HAP-1 (cell line): ENCODE measurements around the gene RELL2.
"Not testable (repeated sequence)": the region's sequence is repeated elsewhere in the genome, so short reads cannot be mapped to it uniquely, and the experiment has no call there.

ENCODE experiments used
- DNase-seq, 2 experiments: peaks; one replicate each; pipeline ENCODE4 v3.0.0-alpha.2; 2016 to 2020; ENCODE audit warnings: low spot score in 2 of 2
- H3K27me3 ChIP-seq: fragments of 250-450 bp; sonication (Bioruptor Pico); 2 replicates; pipeline ENCODE4 v1.5.1; 2020; ENCODE audit warnings: low read depth, mild to moderate bottlenecking, moderate library complexity
- H3K36me3 ChIP-seq: fragments of 250-450 bp; sonication (Bioruptor Pico); replicated peaks from 2 replicates; pipeline ENCODE4 v1.5.1; 2020; ENCODE audit warnings: mild to moderate bottlenecking
- H3K4me1 ChIP-seq: fragments of 250-450 bp; sonication (Bioruptor Pico); 2 replicates; pipeline ENCODE4 v1.5.1; 2020; ENCODE audit warnings: mild to moderate bottlenecking
- H3K4me3 ChIP-seq: fragments of 250-450 bp; sonication (Bioruptor Pico); 2 replicates; pipeline ENCODE4 v1.5.1; 2020; ENCODE audit warnings: mild to moderate bottlenecking, moderate library complexity
- H3K9me3 ChIP-seq: fragments of 250-450 bp; sonication (Bioruptor Pico); 2 replicates; pipeline ENCODE4 v1.5.1; 2020; ENCODE audit warnings: mild to moderate bottlenecking, moderate library complexity
- in situ Hi-C: fragments of 300-500 bp; cut with MboI; formaldehyde crosslinking; loops from 3 replicates; pipeline ENCODE4 v1.14.3; 2020; ENCODE audit warnings: low sequenced_read_pairs, inconsistent platforms, mixed read lengths

Gene RELL2

GRCh38 chr5:141609921-141610320 is 26.9 kb upstream of the RELL2 start:
- H3K4me3 ChIP-seq, H3K36me3 ChIP-seq, H3K27me3 ChIP-seq, H3K9me3 ChIP-seq, DNase-seq, in situ Hi-C loops, H3K4me1 ChIP-seq: not testable (repeated sequence)

- in situ Hi-C loops = no loop called here
- H3K4me3 ChIP-seq = no peak overlapping the region
- H3K9me3 ChIP-seq = no peaks in the 10 kb centered on the region
- H3K27me3 ChIP-seq = no peaks in the 10 kb centered on the region
- H3K4me1 ChIP-seq = peaks cover 11% of the 10 kb centered on the region
- no peaks in the 10 kb centered on the region for H3K36me3 ChIP-seq
- no peak for DNase-seq
These were observed 25.5 kb upstream of the RELL2 start for GRCh38 chr5:141611289-141611688.

- DNase-seq = no peak
- H3K4me3 ChIP-seq = no peak overlapping the region
- no peaks in the 10 kb centered on the region; the same call in none of the 2 replicates for H3K36me3 ChIP-seq
- H3K9me3 ChIP-seq = no peaks in the 10 kb centered on the region
- no peaks in the 10 kb centered on the region for H3K27me3 ChIP-seq
- peaks cover 23% of the 10 kb centered on the region for H3K4me1 ChIP-seq
- in situ Hi-C loops = no loop called here
These were observed 23.5 kb upstream of the RELL2 start for GRCh38 chr5:141613344-141613743.

- no peaks in the 10 kb centered on the region for H3K27me3 ChIP-seq
- DNase-seq = no peak
- H3K36me3 ChIP-seq = peaks cover 17% of the 10 kb centered on the region
- H3K9me3 ChIP-seq = no peaks in the 10 kb centered on the region
- in situ Hi-C loops = no loop called here
- peak overlapping the region; percentile 9 for H3K4me3 ChIP-seq
- H3K4me1 ChIP-seq = peaks cover 28% of the 10 kb centered on the region
These were observed 20.6 kb upstream of the RELL2 start for GRCh38 chr5:141615991-141616720.

GRCh38 chr5:141617128-141617527 is 19.7 kb upstream of the RELL2 start:
- H3K9me3 ChIP-seq = no peaks in the 10 kb centered on the region
- DNase-seq = no peak
- peaks cover 28% of the 10 kb centered on the region for H3K4me1 ChIP-seq
- H3K36me3 ChIP-seq = peaks cover 24% of the 10 kb centered on the region
- no peaks in the 10 kb centered on the region for H3K27me3 ChIP-seq
- H3K4me3 ChIP-seq = peak overlapping the region; percentile 95
- in situ Hi-C loops = no loop called here

- peak overlapping the region; percentile 95 for H3K4me3 ChIP-seq
- in situ Hi-C loops = no loop called here
- peaks cover 25% of the 10 kb centered on the region for H3K36me3 ChIP-seq
- DNase-seq = peak; percentile 31 to 40
- no peaks in the 10 kb centered on the region for H3K27me3 ChIP-seq
- no peaks in the 10 kb centered on the region for H3K9me3 ChIP-seq
- H3K4me1 ChIP-seq = peaks cover 28% of the 10 kb centered on the region
These were observed 19.1 kb upstream of the RELL2 start for GRCh38 chr5:141617682-141618029.

- Histone ChIP-seq H3K9me3 (no peaks in the 10 kb centered on the region), H3K4me3 (peak overlapping the region; percentile 95), H3K27me3 (no peaks in the 10 kb centered on the region), H3K36me3 (peaks cover 31% of the 10 kb centered on the region), H3K4me1 (peaks cover 26% of the 10 kb centered on the region)
- in situ Hi-C loops = no loop called here
- DNase-seq = peak; percentile 40 to 81
These were observed 18.6 kb upstream of the RELL2 start for GRCh38 chr5:141618030-141618803.

- Histone ChIP-seq H3K4me1 (peaks cover 24% of the 10 kb centered on the region), H3K36me3 (peaks cover 37% of the 10 kb centered on the region), H3K4me3 (peak within 1 kb of the TSS; percentile 95), H3K9me3 (no peaks in the 10 kb centered on the region), H3K27me3 (no peaks in the 10 kb centered on the region)
- peak; percentile 92 to 98 for DNase-seq
- in situ Hi-C loops = no loop called here
These were observed 17.8 kb upstream of the RELL2 start, which contains the start of gene DIAPH1 for GRCh38 chr5:141618804-141619554. TSS of gene DIAPH1 (minus strand) at chr5:141619000. CDS start at chr5:141618914, 86 bp downstream.

- H3K4me3 ChIP-seq = no peak overlapping the region
- in situ Hi-C loops = no loop called here
- no peaks in the 10 kb centered on the region; the same call in 1 of the 2 replicates for H3K9me3 ChIP-seq
- no peaks in the 10 kb centered on the region for H3K27me3 ChIP-seq
- H3K36me3 ChIP-seq = peaks cover 67% of the 10 kb centered on the region
- no peak for DNase-seq
- peaks cover 5% of the 10 kb centered on the region for H3K4me1 ChIP-seq
These were observed 13.6 kb upstream of the RELL2 start for GRCh38 chr5:141623186-141623585.

- Histone ChIP-seq H3K9me3 (no peaks in the 10 kb centered on the region; the same call in 1 of the 2 replicates), H3K4me1 (peaks cover 5% of the 10 kb centered on the region), H3K36me3 (peaks cover 70% of the 10 kb centered on the region), H3K4me3 (no peak overlapping the region), H3K27me3 (no peaks in the 10 kb centered on the region)
- in situ Hi-C loops = no loop called here
- no peak for DNase-seq
These were observed 13.2 kb upstream of the RELL2 start for GRCh38 chr5:141623611-141624010.

- in situ Hi-C loops = no loop called here
- peaks cover 68% of the 10 kb centered on the region for H3K36me3 ChIP-seq
- no peak for DNase-seq
- H3K4me1 ChIP-seq = no peaks in the 10 kb centered on the region
- no peaks in the 10 kb centered on the region for H3K27me3 ChIP-seq
- no peak overlapping the region for H3K4me3 ChIP-seq
- no peaks in the 10 kb centered on the region; the same call in 1 of the 2 replicates for H3K9me3 ChIP-seq
These were observed 8.5 kb upstream of the RELL2 start for GRCh38 chr5:141628175-141628788.

GRCh38 chr5:141630570-141631140 is 6.1 kb upstream of the RELL2 start:
- Histone ChIP-seq H3K27me3 (no peaks in the 10 kb centered on the region), H3K9me3 (no peaks in the 10 kb centered on the region), H3K4me1 (peaks cover 9% of the 10 kb centered on the region), H3K4me3 (no peak overlapping the region), H3K36me3 (peaks cover 50% of the 10 kb centered on the region)
- in situ Hi-C loops = no loop called here
- DNase-seq = no peak

- in situ Hi-C loops = no loop called here
- peaks cover 37% of the 10 kb centered on the region for H3K36me3 ChIP-seq
- no peak for DNase-seq
- no peaks in the 10 kb centered on the region for H3K27me3 ChIP-seq
- peaks cover 13% of the 10 kb centered on the region for H3K4me1 ChIP-seq
- H3K4me3 ChIP-seq = no peak overlapping the region
- no peaks in the 10 kb centered on the region for H3K9me3 ChIP-seq
These were observed 4.1 kb upstream of the RELL2 start for GRCh38 chr5:141632650-141633049.
